A673 (cell line): ENCODE results near the gene ZNF8. TPM values are rescaled to one million over a fixed set of nuclear protein-coding genes. Genes with fewer than 3 reads are reported as not detected.

ENCODE experiments used
- BruUV-seq: library from RNA; stranded (reverse); fragments of 400-500 nt; replicated peaks from 2 replicates; lab custom pipeline; 2021; lab: Mats Ljungman, UMichigan
- CTCF ChIA-PET: fragments of 300-600 bp; sonication (Branson Sonifier 250); formaldehyde crosslinking; loops from one replicate; lab custom pipeline; 2022; ENCODE audit warnings: antibody characterized with exemption; lab: Charles Lee
- POLR2A ChIA-PET: fragments of 300-600 bp; sonication (Branson Sonifier 250); formaldehyde crosslinking; loops from one replicate; lab custom pipeline; 2022; ENCODE audit warnings: antibody characterized with exemption; ENCODE audit not compliant: low non-redundant PET; lab: Charles Lee
- DNase-seq: peaks from one replicate; pipeline ENCODE4 v3.0.0-alpha.2; 2015; ENCODE audit warnings: low spot score
- H3K27ac ChIP-seq: fragments of 200-600 bp; sonication (generic); 2 replicates; pipeline ENCODE4 v1.5.1; 2016; ENCODE audit warnings: mixed run types, low read depth, mild to moderate bottlenecking, mixed read lengths, antibody characterized with exemption, low read length; ENCODE audit not compliant: poor library complexity, severe bottlenecking
- H3K27me3 ChIP-seq: fragments of 200-600 bp; sonication (generic); replicated peaks from 2 replicates; pipeline ENCODE4 v1.6.1; 2017; ENCODE audit warnings: mixed run types, low read depth, mild to moderate bottlenecking, mixed read lengths, antibody characterized with exemption, low read length; ENCODE audit not compliant: insufficient read depth, poor library complexity
- H3K36me3 ChIP-seq: fragments of 200-600 bp; sonication (generic); 2 replicates; pipeline ENCODE4 v1.6.1; 2016; ENCODE audit warnings: mixed run types, mild to moderate bottlenecking, mixed read lengths, antibody characterized with exemption, low read length; ENCODE audit not compliant: insufficient read depth, poor library complexity, severe bottlenecking
- H3K4me1 ChIP-seq: fragments of 200-600 bp; sonication (generic); 2 replicates; pipeline ENCODE4 v1.6.1; 2017; ENCODE audit warnings: mixed run types, mild to moderate bottlenecking, mixed read lengths, antibody characterized with exemption, low read length; ENCODE audit not compliant: insufficient read depth, poor library complexity, severe bottlenecking
- H3K4me3 ChIP-seq: fragments of 200-600 bp; sonication (generic); 2 replicates; pipeline ENCODE4 v1.5.1; 2016; ENCODE audit warnings: low read depth, mixed run types, mild to moderate bottlenecking, mixed read lengths, low read length; ENCODE audit not compliant: poor library complexity, severe bottlenecking
- H3K9me3 ChIP-seq: fragments of 200-600 bp; sonication (generic); 2 replicates; pipeline ENCODE4 v1.6.1; 2016; ENCODE audit warnings: mixed run types, low read depth, mild to moderate bottlenecking, mixed read lengths, antibody characterized with exemption, low read length; ENCODE audit not compliant: poor library complexity, severe bottlenecking
- EZH2 ChIP-seq: fragments of 200-600 bp; sonication (generic); IDR thresholded peaks from 2 replicates; pipeline ENCODE4 v1.6.1; 2017; ENCODE audit warnings: borderline replicate concordance, low read depth, mild to moderate bottlenecking, mixed read lengths, antibody characterized with exemption, low read length; ENCODE audit not compliant: poor library complexity, severe bottlenecking
- intact Hi-C: fragments of 100-400 bp; cut with micrococcal nuclease; formaldehyde crosslinking; loops from one replicate; pipeline ENCODE4 v1.10.0; 2022; ENCODE audit not compliant: unreplicated experiment
- microRNA-seq: library from miRNA; unstranded; fragments of <30 nt; microRNA quantifications from one replicate; pipeline ENCODE4 v1.2.0, GENCODE V29; 2021
- total RNA-seq: library from RNA; stranded (reverse); gene quantifications from 2 replicates; pipeline ENCODE4 v1.2.3, GENCODE V29; 2021
- TF ChIP-seq, protein P1 (sequence below): fragments of 300-800, 200-600 bp; sonication (generic); conservative IDR thresholded peaks from 2 replicates; pipeline ENCODE4 v1.5.1; 2017; ENCODE audit warnings: low read depth, mild to moderate bottlenecking, antibody characterized with exemption, low read length, moderate library complexity, mixed read lengths

ZNF8 gene
- total RNA-seq, 1 experiment from 2014 or later, result 11.9 TPM

DNA sequence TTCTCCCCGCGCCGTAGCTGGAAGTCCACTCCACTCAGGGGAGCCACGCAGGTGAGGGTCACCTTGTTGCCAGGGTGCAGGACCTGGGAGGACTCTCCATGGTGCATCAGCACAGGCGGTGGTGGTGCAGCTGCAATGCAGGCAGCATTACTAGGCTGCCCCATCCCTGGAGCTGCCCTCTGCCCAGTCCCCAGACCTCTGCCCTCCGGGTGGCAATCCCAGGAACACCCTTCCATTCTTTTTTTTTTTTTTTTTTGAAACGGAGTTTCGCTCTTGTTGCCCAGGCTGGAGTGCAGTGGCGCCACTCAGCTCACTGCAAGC is 72.8 kb downstream of the ZNF8 start:
- TF ChIP-seq EZH2, result no peak
- TF ChIP-seq, protein P1, sequence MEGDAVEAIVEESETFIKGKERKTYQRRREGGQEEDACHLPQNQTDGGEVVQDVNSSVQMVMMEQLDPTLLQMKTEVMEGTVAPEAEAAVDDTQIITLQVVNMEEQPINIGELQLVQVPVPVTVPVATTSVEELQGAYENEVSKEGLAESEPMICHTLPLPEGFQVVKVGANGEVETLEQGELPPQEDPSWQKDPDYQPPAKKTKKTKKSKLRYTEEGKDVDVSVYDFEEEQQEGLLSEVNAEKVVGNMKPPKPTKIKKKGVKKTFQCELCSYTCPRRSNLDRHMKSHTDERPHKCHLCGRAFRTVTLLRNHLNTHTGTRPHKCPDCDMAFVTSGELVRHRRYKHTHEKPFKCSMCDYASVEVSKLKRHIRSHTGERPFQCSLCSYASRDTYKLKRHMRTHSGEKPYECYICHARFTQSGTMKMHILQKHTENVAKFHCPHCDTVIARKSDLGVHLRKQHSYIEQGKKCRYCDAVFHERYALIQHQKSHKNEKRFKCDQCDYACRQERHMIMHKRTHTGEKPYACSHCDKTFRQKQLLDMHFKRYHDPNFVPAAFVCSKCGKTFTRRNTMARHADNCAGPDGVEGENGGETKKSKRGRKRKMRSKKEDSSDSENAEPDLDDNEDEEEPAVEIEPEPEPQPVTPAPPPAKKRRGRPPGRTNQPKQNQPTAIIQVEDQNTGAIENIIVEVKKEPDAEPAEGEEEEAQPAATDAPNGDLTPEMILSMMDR, result no peak
- BruUV-seq, result no TSS peak
- DNase-seq, result no peak
- CTCF ChIA-PET, result no interaction called here
- Histone ChIP-seq H3K4me1 (peaks cover 8% of the 10 kb centered on the region), H3K27ac (no peak overlapping the region), H3K36me3 (no peaks in the 10 kb centered on the region), H3K9me3 (no peaks in the 10 kb centered on the region), H3K4me3 (no peak overlapping the region), H3K27me3 (no peaks in the 10 kb centered on the region)
- POLR2A ChIA-PET, result interaction anchor here (0.6 kb wide), 1 partner anchor 12 kb away, joined by 6 read pairs; no protein-coding TSS in a partner anchor
- intact Hi-C loops, result no loop called here

DNA sequence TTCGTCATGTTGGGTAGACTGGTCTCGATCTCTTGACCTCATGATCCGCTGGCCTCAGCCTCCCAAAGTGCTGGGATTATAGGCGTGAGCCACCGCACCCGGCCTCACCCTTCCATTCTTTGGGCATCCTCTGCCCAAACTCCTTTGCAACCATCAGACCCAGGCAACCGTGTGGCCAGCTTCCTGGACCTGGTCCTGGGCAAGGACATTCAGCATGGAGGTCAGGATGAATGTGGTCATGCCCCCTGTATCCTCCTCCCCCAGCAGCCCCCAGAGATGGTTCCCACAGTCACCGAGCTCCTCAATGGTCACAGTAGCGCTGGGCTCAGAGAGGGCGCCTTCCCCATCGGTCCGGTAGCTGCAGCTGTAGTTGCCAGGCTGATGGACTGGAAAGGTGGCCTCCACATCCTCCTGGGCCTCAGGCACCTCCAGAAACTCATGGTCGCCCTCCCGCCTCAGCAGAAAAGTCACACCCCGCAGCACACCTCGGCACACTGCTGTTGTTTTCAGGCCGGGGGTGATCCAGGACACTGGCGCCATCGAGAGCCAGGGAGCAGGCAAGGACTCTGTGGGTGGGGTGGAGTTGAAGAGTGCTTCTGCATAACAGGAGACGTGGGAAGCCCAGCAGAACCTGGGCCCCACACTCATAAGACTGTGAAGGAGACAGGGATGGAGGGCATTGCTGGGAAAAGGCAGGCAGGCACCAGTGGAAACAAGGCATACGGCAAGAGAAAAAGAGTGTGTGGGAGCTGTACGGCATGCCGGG is 73.4 kb downstream of the ZNF8 start:
- CTCF ChIA-PET, result no interaction called here
- intact Hi-C loops, result no loop called here

More for the DNA sequence above, 73.4 kb downstream of the ZNF8 start:
- TF ChIP-seq, protein P1, result no peak
- no peak for TF ChIP-seq EZH2
- peaks cover 8% of the 10 kb centered on the region for H3K4me1 ChIP-seq
- no peaks in the 10 kb centered on the region for H3K27me3 ChIP-seq
- H3K4me3 ChIP-seq, result no peak overlapping the region
- POLR2A ChIA-PET, result interaction anchor here (0.6 kb wide), 1 partner anchor 11 kb away, joined by 6 read pairs; no protein-coding TSS in a partner anchor
- no peak overlapping the region for H3K27ac ChIP-seq
- BruUV-seq, result no TSS peak
- no peak for DNase-seq
- H3K9me3 ChIP-seq, result no peaks in the 10 kb centered on the region
- H3K36me3 ChIP-seq, result no peaks in the 10 kb centered on the region

Small RNA genes within 50 kb of the gene (microRNA-seq; reads per million reads assigned to microRNA genes)
- not detected for gene MIR6806

Other genes starting within 250 kb of the ZNF8 start
- 1.4 and 2.8 TPM in 2 replicates for gene ZSCAN1, start 244.9 kb upstream of the ZNF8 start, total RNA-seq
- gene ZNF135, start 219.7 kb upstream of the ZNF8 start, total RNA-seq, result 7.0 and 8.2 TPM in 2 replicates
- gene ZSCAN18, start 180.7 kb upstream of the ZNF8 start, total RNA-seq, result 26.1 and 38.4 TPM in 2 replicates
- 10.1 and 13.1 TPM in 2 replicates for gene ZNF329, start 128.2 kb upstream of the ZNF8 start, total RNA-seq
- 25.0 and 27.4 TPM in 2 replicates for gene ZNF274, start 95.9 kb upstream of the ZNF8 start, total RNA-seq
- 44.8 and 50.5 TPM in 2 replicates for gene ZNF544, start 50.0 kb upstream of the ZNF8 start, total RNA-seq
- gene ERVK3-1, start 26.4 kb downstream of the ZNF8 start, total RNA-seq, result 57.8 and 77.1 TPM in 2 replicates
- 3.2 and 4.2 TPM in 2 replicates for gene ZSCAN22, start 48.0 kb downstream of the ZNF8 start, total RNA-seq
- 15.2 and 18.2 TPM in 2 replicates for gene A1BG, start 74.5 kb downstream of the ZNF8 start, total RNA-seq
- 2.6 and 3.4 TPM in 2 replicates for gene ZNF497, start 83.8 kb downstream of the ZNF8 start, total RNA-seq
- gene ZNF837, start 102.1 kb downstream of the ZNF8 start, total RNA-seq, result 1.3 and 1.8 TPM in 2 replicates
- 1,249 and 1,257 TPM in 2 replicates for gene RPS5, start 108.3 kb downstream of the ZNF8 start, total RNA-seq
- 0.60 and 0.74 TPM in 2 replicates for gene RNF225, start 116.7 kb downstream of the ZNF8 start, total RNA-seq
- gene ZNF584, start 129.7 kb downstream of the ZNF8 start, total RNA-seq, result 20.9 and 21.6 TPM in 2 replicates
- 9.1 and 9.2 TPM in 2 replicates for gene ZNF132, start 161.2 kb downstream of the ZNF8 start, total RNA-seq
- 6.8 and 7.9 TPM in 2 replicates for gene ZNF324B, start 172.7 kb downstream of the ZNF8 start, total RNA-seq
- gene ZNF324, start 188.1 kb downstream of the ZNF8 start, total RNA-seq, result 11.0 and 12.7 TPM in 2 replicates
- gene ZNF446, start 197.4 kb downstream of the ZNF8 start, total RNA-seq, result 7.7 and 11.8 TPM in 2 replicates
- gene SLC27A5, start 233.0 kb downstream of the ZNF8 start, total RNA-seq, result 24.1 and 24.9 TPM in 2 replicates
- 24.3 and 25.0 TPM in 2 replicates for gene ZBTB45, start 240.9 kb downstream of the ZNF8 start, total RNA-seq